ENCODE data around the gene ADH4.

ADH4 gene

GRCh38 chr4:99079625-99080295 lies 64.3 kb downstream of the ADH4 start:
- DNase-seq (ENCODE audit: low spot score) = no peak

- no peak for DNase-seq (ENCODE audit: low spot score)
Measured at GRCh38 chr4:99078931-99079624, 65.0 kb downstream of the ADH4 start.

DNA sequence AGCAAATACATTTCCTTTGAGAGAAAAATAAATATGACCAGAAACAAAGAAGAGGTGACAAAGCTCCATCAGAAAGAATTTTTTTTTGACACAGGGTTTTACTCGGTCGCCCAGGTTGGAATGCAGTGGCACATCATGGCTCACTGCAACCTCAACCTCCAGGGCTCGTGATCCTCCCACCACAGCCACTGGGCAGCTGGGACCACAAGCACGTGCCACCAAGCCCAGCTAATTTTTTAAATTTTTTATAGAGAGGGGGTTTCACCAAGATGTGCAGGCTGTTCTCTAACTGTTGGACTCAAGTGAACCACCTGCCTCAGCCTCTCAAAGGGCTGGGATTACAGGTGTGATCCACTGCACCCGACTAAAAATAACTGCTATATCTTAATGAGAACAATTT lies 65.8 kb downstream of the ADH4 start:
- no peak for DNase-seq (ENCODE audit: low spot score)

DNA sequence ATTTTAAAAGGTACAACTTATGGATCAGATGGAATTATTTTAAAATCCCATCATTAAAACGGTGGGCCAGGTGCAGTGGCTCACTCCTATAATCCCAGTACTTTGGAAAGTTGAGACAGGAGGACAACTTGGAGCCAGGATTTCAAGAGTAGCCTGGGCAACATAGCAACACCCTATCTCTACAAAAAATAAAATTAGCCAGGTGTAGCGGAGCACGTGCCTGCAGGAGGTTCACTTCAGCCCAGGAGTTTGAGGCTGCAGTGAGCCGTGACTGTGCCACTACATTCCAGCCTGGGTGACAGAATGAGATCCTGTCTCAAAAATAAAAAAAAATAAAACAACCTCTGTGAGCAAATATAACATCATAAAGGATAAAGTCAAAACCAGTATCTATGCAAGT lies 66.9 kb downstream of the ADH4 start:
- no peak for DNase-seq (ENCODE audit: low spot score)

- DNase-seq (ENCODE audit: low spot score) = no peak
Measured at GRCh38 chr4:99076292-99076976, 67.7 kb downstream of the ADH4 start.

- no peak for DNase-seq (ENCODE audit: low spot score)
Measured at GRCh38 chr4:99074816-99075215, 69.3 kb downstream of the ADH4 start.
